WTC11 (cell line): ENCODE data around the gene NCF2.

ENCODE experiments used
- ATF1 ChIP-seq: sonication (generic); formaldehyde crosslinking; IDR thresholded peaks from 2 replicates; pipeline ENCODE4 v1.8.1; 2023; ENCODE audit warnings: mild to moderate bottlenecking, moderate library complexity, missing genetic modification reagents
- CBFB ChIP-seq: sonication (generic); formaldehyde crosslinking; IDR thresholded peaks from 2 replicates; pipeline ENCODE4 v1.8.1; 2022; ENCODE audit warnings: mild to moderate bottlenecking, low read depth, missing genetic modification reagents
- MXD4 ChIP-seq: fragments of 250-450 bp; sonication (Bioruptor Pico); IDR thresholded peaks from 2 replicates; pipeline ENCODE4 v1.8.0; 2021; ENCODE audit warnings: mild to moderate bottlenecking, moderate library complexity, borderline replicate concordance
- TF ChIP-seq, protein P1 (sequence below): fragments of 200-600 bp; IDR thresholded peaks from 2 replicates; pipeline ENCODE4 v1.8.0; 2022; ENCODE audit warnings: antibody characterized with exemption

DNA sequence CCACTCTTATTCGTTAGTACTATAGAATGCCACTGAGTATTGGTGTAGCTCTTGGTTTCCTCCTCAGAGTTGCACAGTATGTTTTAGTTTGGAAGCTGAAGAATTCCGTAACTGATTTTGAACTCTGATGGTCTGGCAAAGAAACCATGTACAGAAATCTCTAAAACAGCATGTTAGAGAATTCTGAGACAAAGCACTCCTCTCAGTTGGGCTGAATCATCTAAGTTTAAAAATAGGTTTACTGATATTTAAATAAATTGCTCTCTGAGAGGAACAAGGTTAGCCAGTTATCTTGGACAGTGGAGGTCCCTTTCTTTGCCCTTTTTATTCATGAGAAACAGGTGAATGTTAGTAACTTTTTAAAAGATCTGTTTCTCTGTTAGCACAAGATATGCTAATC, 43.8 kb downstream of the NCF2 start:
- TF ChIP-seq, protein P1, sequence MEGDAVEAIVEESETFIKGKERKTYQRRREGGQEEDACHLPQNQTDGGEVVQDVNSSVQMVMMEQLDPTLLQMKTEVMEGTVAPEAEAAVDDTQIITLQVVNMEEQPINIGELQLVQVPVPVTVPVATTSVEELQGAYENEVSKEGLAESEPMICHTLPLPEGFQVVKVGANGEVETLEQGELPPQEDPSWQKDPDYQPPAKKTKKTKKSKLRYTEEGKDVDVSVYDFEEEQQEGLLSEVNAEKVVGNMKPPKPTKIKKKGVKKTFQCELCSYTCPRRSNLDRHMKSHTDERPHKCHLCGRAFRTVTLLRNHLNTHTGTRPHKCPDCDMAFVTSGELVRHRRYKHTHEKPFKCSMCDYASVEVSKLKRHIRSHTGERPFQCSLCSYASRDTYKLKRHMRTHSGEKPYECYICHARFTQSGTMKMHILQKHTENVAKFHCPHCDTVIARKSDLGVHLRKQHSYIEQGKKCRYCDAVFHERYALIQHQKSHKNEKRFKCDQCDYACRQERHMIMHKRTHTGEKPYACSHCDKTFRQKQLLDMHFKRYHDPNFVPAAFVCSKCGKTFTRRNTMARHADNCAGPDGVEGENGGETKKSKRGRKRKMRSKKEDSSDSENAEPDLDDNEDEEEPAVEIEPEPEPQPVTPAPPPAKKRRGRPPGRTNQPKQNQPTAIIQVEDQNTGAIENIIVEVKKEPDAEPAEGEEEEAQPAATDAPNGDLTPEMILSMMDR: no peak
- TF ChIP-seq CBFB (CRISPR knock-in tag) (no peak), ATF1 (CRISPR knock-in tag) (no peak), MXD4 (CRISPR knock-in tag) (no peak)
